Measurements from ENCODE around the gene PPP1R1A. TPM values are rescaled to one million over a fixed set of nuclear protein-coding genes. Genes with fewer than 3 reads are reported as not detected.

Gene PPP1R1A
- total RNA-seq, 1 donor from 2014 or later: not detected

DNA sequence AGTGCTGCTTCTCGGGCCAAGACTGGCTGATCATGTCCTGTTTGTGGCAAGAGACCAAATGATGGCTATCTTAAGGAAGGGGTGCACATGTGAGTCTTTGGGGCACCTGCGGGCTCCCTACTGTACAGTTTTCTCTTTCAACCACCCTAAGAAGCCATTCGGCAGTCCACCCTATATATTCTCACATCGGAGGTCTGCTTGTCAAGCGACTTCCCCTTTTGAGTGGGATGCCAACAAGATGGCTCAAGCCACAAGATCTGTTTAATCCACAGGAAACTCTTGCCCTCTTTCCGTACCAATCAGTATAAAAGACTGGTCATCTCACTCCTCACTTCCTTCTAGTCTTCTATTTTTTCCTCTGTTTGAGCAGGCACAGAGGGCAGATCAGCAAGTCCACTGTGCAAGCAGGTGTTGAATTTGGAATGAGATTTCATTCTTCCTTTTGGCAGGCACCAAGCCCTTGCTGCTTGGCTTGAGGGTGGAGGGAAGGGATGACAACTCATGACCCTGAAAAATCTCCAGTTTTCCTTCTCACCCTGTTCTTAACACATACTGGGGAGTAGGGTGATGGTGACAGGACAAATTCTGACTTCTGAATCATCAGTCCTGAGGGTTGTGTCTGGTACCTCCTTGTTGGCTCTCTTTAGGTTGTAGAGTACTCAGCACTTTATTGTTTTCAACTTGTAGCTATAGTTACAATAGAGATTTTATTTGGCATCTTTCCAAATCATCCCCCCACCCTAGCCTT, 28.6 kb upstream of the PPP1R1A start:
- Histone ChIP-seq H3K36me3 (ENCODE audit: control insufficient read depth, insufficient read depth, low read length) (no peaks in the 10 kb centered on the region), H3K27me3 (ENCODE audit: control insufficient read depth, insufficient read depth, low read length) (no peaks in the 10 kb centered on the region), H3K4me3 (ENCODE audit: low read depth, low read length) (no peak overlapping the region)
- no peak for TF ChIP-seq CTCF (IDR thresholded peaks at IDR 0.05; ENCODE audit: insufficient read depth, low read length, severe bottlenecking)
- FAIRE-seq: peak; percentile 47
- no peak for DNase-seq (ENCODE audit: low read depth)

- Histone ChIP-seq H3K27me3 (ENCODE audit: control insufficient read depth, insufficient read depth, low read length) (no peaks in the 10 kb centered on the region), H3K4me3 (ENCODE audit: low read depth, low read length) (no peak overlapping the region), H3K36me3 (ENCODE audit: control insufficient read depth, insufficient read depth, low read length) (no peaks in the 10 kb centered on the region)
- FAIRE-seq (no peak), DNase-seq (ENCODE audit: low read depth) (no peak)
- no peak for TF ChIP-seq CTCF (IDR thresholded peaks at IDR 0.05; ENCODE audit: insufficient read depth, low read length, severe bottlenecking)
Measured at GRCh38 chr12:54612225-54612750, 23.8 kb upstream of the PPP1R1A start.

DNA sequence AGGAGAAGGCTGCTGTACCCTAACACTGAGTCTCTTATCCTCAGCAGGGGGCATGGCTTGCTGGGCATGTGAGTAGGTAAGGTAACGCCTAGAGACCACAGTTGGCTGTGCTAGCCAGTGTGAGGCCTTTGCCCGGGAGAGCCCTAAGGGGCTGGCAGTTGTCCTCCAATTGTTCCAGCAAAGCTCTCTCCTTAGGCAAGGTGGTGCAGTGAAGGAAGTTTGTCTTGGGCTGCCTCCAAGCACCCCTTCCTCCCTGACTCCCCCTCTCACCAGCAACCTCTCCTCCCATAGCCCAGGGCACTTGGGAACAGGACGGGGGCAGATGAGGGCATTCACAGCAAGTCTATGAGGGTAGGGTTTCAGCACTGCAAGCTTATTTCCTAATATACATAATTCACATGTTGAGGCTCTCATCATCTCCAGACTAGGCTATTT, 23.3 kb upstream of the PPP1R1A start:
- TF ChIP-seq CTCF (IDR thresholded peaks at IDR 0.05; ENCODE audit: insufficient read depth, low read length, severe bottlenecking): no peak
- Histone ChIP-seq H3K27me3 (ENCODE audit: control insufficient read depth, insufficient read depth, low read length) (no peaks in the 10 kb centered on the region), H3K36me3 (ENCODE audit: control insufficient read depth, insufficient read depth, low read length) (no peaks in the 10 kb centered on the region), H3K4me3 (ENCODE audit: low read depth, low read length) (no peak overlapping the region)
- DNase-seq (ENCODE audit: low read depth) (no peak), FAIRE-seq (no peak)

DNA sequence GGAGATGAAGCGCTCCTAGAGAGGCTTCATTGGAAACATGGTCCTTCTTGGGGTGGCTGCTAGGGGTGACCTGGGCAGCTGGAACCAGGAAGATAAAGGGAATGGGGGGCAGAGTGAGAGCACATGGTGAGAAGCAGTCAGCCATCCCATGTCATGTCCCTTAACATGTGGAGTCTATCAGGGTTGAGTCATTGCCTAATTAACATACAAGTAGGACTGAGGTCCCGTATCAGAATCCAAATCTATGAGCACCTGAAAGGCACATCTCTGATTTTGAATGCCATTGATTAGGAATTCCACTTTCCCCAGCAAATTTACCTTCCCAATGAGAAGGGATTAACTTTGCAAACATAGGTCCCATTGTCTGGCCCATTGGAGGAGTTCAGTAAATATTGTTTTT, 20.3 kb upstream of the PPP1R1A start:
- H3K4me3 ChIP-seq (ENCODE audit: low read depth, low read length): no peak overlapping the region
- DNase-seq (ENCODE audit: low read depth) (no peak), FAIRE-seq (no peak)
- no peak for TF ChIP-seq CTCF (IDR thresholded peaks at IDR 0.05; ENCODE audit: insufficient read depth, low read length, severe bottlenecking)
- no peaks in the 10 kb centered on the region for H3K27me3 ChIP-seq (ENCODE audit: control insufficient read depth, insufficient read depth, low read length)
- H3K36me3 ChIP-seq (ENCODE audit: control insufficient read depth, insufficient read depth, low read length): no peaks in the 10 kb centered on the region

DNA sequence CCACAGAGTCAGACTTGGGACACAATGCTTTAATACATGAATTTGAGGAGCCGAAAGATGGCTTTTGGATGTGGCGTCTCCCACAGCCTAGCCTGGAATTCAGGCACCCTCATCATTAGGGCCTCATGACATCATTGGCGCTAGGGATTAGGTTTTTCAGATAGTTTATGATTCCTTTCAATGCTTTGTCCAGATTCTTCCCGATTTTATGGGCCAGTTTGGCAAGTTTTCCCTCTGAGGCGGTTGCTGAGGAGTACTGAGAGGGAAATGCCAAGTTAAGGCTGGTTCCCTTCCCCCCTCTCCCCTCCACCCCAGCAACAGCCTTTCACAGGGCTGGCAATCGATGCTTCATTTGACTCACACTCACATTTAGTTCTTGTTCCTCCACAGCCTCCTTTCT, 19.7 kb upstream of the PPP1R1A start:
- DNase-seq (ENCODE audit: low read depth) (no peak), FAIRE-seq (no peak)
- Histone ChIP-seq H3K27me3 (ENCODE audit: control insufficient read depth, insufficient read depth, low read length) (no peaks in the 10 kb centered on the region), H3K4me3 (ENCODE audit: low read depth, low read length) (no peak overlapping the region), H3K36me3 (ENCODE audit: control insufficient read depth, insufficient read depth, low read length) (no peaks in the 10 kb centered on the region)
- no peak for TF ChIP-seq CTCF (IDR thresholded peaks at IDR 0.05; ENCODE audit: insufficient read depth, low read length, severe bottlenecking)

Measured in bronchial epithelial cell (primary cell).